ENCODE results near the gene BLM.
A peak's percentile ranks its signal among the peaks of the same experiment; 100 is the strongest.

BLM gene

GRCh38 chr15:90711842-90712241 is 5.3 kb upstream of the BLM start:
- TF ChIP-seq CTCF (IDR thresholded peaks at IDR 0.05; ENCODE audit: insufficient read depth, low read depth, low read length, missing control alignments): no peak
- no peak overlapping the region for H3K4me3 ChIP-seq (ENCODE audit: low read length)
- DNase-seq (ENCODE audit: low read depth): no peak

- DNase-seq (ENCODE audit: low read depth): no peak
- H3K4me3 ChIP-seq (ENCODE audit: low read length): no peak overlapping the region
- TF ChIP-seq CTCF (IDR thresholded peaks at IDR 0.05; ENCODE audit: insufficient read depth, low read depth, low read length, missing control alignments): no peak
These were observed 4.1 kb upstream of the BLM start for GRCh38 chr15:90713081-90713480.

- H3K4me3 ChIP-seq (ENCODE audit: low read length): peak overlapping the region; percentile 93
- no peak for TF ChIP-seq CTCF (IDR thresholded peaks at IDR 0.05; ENCODE audit: insufficient read depth, low read depth, low read length, missing control alignments)
- no peak for DNase-seq (ENCODE audit: low read depth)
These were observed 700 bp upstream of the BLM start for GRCh38 chr15:90716317-90716975.

GRCh38 chr15:90718232-90718631 is 1.1 kb downstream of the BLM start:
- TF ChIP-seq CTCF (IDR thresholded peaks at IDR 0.05; ENCODE audit: insufficient read depth, low read depth, low read length, missing control alignments): no peak
- DNase-seq (ENCODE audit: low read depth): no peak
- H3K4me3 ChIP-seq (ENCODE audit: low read length): peak overlapping the region; percentile 93

- no peak for DNase-seq (ENCODE audit: low read depth)
- TF ChIP-seq CTCF (IDR thresholded peaks at IDR 0.05; ENCODE audit: insufficient read depth, low read depth, low read length, missing control alignments): no peak
These were observed 3.0 kb downstream of the BLM start for GRCh38 chr15:90720131-90720530.

GRCh38 chr15:90729261-90729660 is 12.1 kb downstream of the BLM start:
- DNase-seq (ENCODE audit: low read depth): no peak
- TF ChIP-seq CTCF (IDR thresholded peaks at IDR 0.05; ENCODE audit: insufficient read depth, low read depth, low read length, missing control alignments): no peak
- no peak overlapping the region for H3K4me3 ChIP-seq (ENCODE audit: low read length)

More at GRCh38 chr15:90720131-90720530, 3.0 kb downstream of the BLM start:
- no peak overlapping the region for H3K4me3 ChIP-seq (ENCODE audit: low read length)

GRCh38 chr15:90730290-90730689 is 13.1 kb downstream of the BLM start:
- H3K4me3 ChIP-seq (ENCODE audit: low read length): no peak overlapping the region
- no peak for TF ChIP-seq CTCF (IDR thresholded peaks at IDR 0.05; ENCODE audit: insufficient read depth, low read depth, low read length, missing control alignments)
- DNase-seq (ENCODE audit: low read depth): no peak
